Measurements from ENCODE around the gene ZGPAT. TPM values are rescaled to one million over a fixed set of nuclear protein-coding genes. Genes with fewer than 3 reads are reported as not detected.

Gene ZGPAT
- total RNA-seq, 2 donors from 2014 or later, result 27.2 to 41.4 TPM

DNA sequence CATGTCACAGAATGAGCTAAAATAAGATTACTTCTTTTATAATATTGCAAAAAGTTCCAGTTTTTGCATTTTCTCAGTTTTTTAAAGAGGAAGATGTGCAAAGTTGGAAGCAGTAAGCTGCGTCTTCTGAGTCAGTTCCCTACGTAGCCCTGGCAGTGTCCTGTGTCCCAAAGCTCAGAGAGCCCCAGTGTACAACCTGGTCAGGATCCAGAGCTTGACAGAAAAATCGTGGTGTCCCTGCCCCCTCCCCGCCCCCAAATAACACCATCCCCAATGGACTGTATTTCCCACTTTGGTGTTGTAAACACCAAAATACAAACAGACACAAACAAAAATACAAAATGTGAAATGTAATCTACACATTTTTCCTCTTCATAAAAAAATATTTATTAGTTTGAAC lies 36.3 kb downstream of the ZGPAT start:
- intact Hi-C loops (cut with DNase I), result no loop called here
- Histone ChIP-seq H3K36me3 (no peaks in the 10 kb centered on the region), H3K9ac (ENCODE audit: low read depth in 2 of 2, low read length in 2 of 2) (no peak overlapping the region), H3K27me3 (no peaks in the 10 kb centered on the region), H3K4me1 (peaks cover 8% of the 10 kb centered on the region), H3K9me3 (no peaks in the 10 kb centered on the region), H3K4me3 (no peak overlapping the region), H3K27ac (no peak overlapping the region)
- TF ChIP-seq, protein P1, sequence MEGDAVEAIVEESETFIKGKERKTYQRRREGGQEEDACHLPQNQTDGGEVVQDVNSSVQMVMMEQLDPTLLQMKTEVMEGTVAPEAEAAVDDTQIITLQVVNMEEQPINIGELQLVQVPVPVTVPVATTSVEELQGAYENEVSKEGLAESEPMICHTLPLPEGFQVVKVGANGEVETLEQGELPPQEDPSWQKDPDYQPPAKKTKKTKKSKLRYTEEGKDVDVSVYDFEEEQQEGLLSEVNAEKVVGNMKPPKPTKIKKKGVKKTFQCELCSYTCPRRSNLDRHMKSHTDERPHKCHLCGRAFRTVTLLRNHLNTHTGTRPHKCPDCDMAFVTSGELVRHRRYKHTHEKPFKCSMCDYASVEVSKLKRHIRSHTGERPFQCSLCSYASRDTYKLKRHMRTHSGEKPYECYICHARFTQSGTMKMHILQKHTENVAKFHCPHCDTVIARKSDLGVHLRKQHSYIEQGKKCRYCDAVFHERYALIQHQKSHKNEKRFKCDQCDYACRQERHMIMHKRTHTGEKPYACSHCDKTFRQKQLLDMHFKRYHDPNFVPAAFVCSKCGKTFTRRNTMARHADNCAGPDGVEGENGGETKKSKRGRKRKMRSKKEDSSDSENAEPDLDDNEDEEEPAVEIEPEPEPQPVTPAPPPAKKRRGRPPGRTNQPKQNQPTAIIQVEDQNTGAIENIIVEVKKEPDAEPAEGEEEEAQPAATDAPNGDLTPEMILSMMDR (IDR thresholded peaks at IDR 0.05), result no peak
- DNase-seq, result no peak

DNA sequence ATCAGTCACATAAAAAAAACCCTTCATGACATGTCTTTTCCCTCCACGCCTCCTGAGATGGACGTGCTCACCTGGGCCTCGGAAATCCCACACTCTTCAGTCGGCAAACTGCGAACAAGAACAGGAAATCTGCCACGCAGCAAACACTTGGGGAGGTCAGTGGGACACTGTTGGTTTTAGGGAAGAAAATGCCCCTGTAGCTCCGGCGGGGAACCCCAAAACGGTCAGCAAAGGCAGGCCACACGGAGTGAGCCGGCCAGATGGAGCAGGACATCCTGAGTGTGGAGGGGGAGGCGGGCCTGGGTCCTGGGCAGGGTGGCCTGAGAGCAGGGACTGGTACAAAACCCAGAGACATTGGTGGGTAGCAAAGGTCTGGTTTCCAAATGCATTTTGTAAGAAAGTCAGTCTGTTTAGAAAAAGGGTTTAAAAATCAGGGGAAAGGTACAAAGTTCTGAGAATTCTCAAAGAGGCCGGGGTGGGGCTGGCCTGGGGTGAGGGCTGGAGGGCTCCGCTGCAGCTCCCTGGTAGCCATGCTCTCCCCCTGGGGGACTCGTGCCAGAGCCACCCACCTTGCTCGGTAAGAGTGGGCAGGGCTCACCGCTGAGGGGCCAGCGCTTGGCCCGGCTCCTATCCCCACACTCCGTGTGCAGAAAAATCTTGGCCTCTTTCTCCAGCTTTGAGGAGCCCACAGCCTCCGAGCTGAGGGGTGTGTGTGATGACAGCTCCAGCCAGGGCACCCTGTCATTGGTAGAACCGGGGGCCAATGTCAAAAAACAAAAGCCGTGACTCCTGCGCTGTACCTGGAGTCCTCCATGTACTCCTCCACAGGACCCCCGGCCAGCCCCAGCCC lies 37.0 kb downstream of the ZGPAT start:
- Histone ChIP-seq H3K9ac (ENCODE audit: low read depth in 2 of 2, low read length in 2 of 2) (no peak overlapping the region), H3K27ac (no peak overlapping the region), H3K36me3 (no peaks in the 10 kb centered on the region), H3K27me3 (no peaks in the 10 kb centered on the region), H3K4me3 (no peak overlapping the region), H3K9me3 (no peaks in the 10 kb centered on the region), H3K4me1 (peaks cover 8% of the 10 kb centered on the region)
- TF ChIP-seq, protein P1 (IDR thresholded peaks at IDR 0.05), result no peak
- intact Hi-C loops (cut with DNase I), result no loop called here
- no peak for DNase-seq

DNA sequence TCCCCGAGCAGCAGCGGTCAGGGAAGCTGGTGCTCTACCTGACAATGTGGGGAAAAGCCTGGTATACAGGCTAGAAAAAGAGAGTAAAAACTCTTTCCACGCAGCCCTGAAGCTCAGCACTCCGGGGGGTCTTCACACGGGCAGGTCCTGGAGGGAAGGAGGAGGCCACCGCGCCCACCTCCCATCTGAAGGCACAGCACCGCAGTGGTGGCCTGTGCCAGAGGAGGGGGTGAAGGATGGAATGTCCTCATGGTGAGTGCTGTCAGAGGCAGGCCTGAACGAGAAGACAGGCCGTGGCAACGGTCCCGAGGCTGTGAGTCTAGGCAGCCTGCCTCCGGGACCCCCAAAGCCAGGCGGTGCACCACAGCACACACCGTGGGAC lies 37.6 kb downstream of the ZGPAT start:
- no peak overlapping the region for H3K9ac ChIP-seq (ENCODE audit: low read depth in 2 of 2, low read length in 2 of 2)
- intact Hi-C loops (cut with DNase I), result no loop called here

GRCh38 chr20:63745961-63746731 lies 38.3 kb downstream of the ZGPAT start:
- DNase-seq, result no peak
- TF ChIP-seq, protein P1 (IDR thresholded peaks at IDR 0.05), result no peak
- no peak overlapping the region for H3K4me3 ChIP-seq
- H3K9me3 ChIP-seq, result no peaks in the 10 kb centered on the region
- H3K4me1 ChIP-seq, result peaks cover 2% of the 10 kb centered on the region
- H3K27me3 ChIP-seq, result no peaks in the 10 kb centered on the region
- intact Hi-C loops (cut with DNase I), result no loop called here
- H3K9ac ChIP-seq (ENCODE audit: low read depth in 2 of 2, low read length in 2 of 2), result no peak overlapping the region
- no peaks in the 10 kb centered on the region for H3K36me3 ChIP-seq
- H3K27ac ChIP-seq, result no peak overlapping the region

More for the DNA sequence above, 37.6 kb downstream of the ZGPAT start:
- TF ChIP-seq, protein P1 (IDR thresholded peaks at IDR 0.05), result no peak
- DNase-seq, result no peak
- Histone ChIP-seq H3K9me3 (no peaks in the 10 kb centered on the region), H3K4me3 (no peak overlapping the region), H3K36me3 (no peaks in the 10 kb centered on the region), H3K27ac (no peak overlapping the region), H3K4me1 (peaks cover 8% of the 10 kb centered on the region), H3K27me3 (no peaks in the 10 kb centered on the region)

GRCh38 chr20:63746751-63747315 lies 39.0 kb downstream of the ZGPAT start:
- intact Hi-C loops (cut with DNase I), result no loop called here
- DNase-seq, result no peak
- no peak overlapping the region for H3K27ac ChIP-seq
- no peaks in the 10 kb centered on the region for H3K9me3 ChIP-seq
- no peaks in the 10 kb centered on the region for H3K27me3 ChIP-seq
- no peaks in the 10 kb centered on the region for H3K36me3 ChIP-seq
- no peak overlapping the region for H3K9ac ChIP-seq (ENCODE audit: low read depth in 2 of 2, low read length in 2 of 2)
- TF ChIP-seq, protein P1 (IDR thresholded peaks at IDR 0.05), result no peak
- no peaks in the 10 kb centered on the region for H3K4me1 ChIP-seq
- H3K4me3 ChIP-seq, result no peak overlapping the region
